HPDE6-E6E7 (cell line): ENCODE results near the gene WNT11.
"Not testable (repeated sequence)": the region's sequence is repeated elsewhere in the genome, so short reads cannot be mapped to it uniquely, and the experiment has no call there.

ENCODE experiments used
- DNase-seq: peaks from one replicate; pipeline ENCODE4 v3.0.0; 2011; ENCODE audit warnings: missing footprints; ENCODE audit errors: extremely low spot score

Gene WNT11

GRCh38 chr11:76203131-76203925 lies 3.0 kb downstream of the WNT11 start:
- no peak for DNase-seq

- DNase-seq: no peak
Observed at GRCh38 chr11:76201672-76202412, 4.5 kb downstream of the WNT11 start.

- DNase-seq: no peak
Observed at GRCh38 chr11:76201056-76201455, 5.2 kb downstream of the WNT11 start.

GRCh38 chr11:76200006-76200940 lies 6.0 kb downstream of the WNT11 start:
- DNase-seq: no peak

- not testable (repeated sequence) for DNase-seq
Observed at GRCh38 chr11:76198691-76199090, 7.6 kb downstream of the WNT11 start.

GRCh38 chr11:76197941-76198640 lies 8.2 kb downstream of the WNT11 start:
- DNase-seq: no peak

- no peak for DNase-seq
Observed at GRCh38 chr11:76197332-76197731, 9.0 kb downstream of the WNT11 start.

GRCh38 chr11:76196849-76197248 lies 9.5 kb downstream of the WNT11 start:
- no peak for DNase-seq

- DNase-seq: no peak
Observed at GRCh38 chr11:76194872-76195668, 11.2 kb downstream of the WNT11 start.

- DNase-seq: no peak
Observed at GRCh38 chr11:76193219-76193618, 13.1 kb downstream of the WNT11 start.

GRCh38 chr11:76190376-76190775 lies 15.9 kb downstream of the WNT11 start:
- no peak for DNase-seq

- DNase-seq: no peak
Observed at GRCh38 chr11:76189682-76190081, 16.6 kb downstream of the WNT11 start.

- no peak for DNase-seq
Observed at GRCh38 chr11:76188873-76189272, 17.4 kb downstream of the WNT11 start.

GRCh38 chr11:76186776-76187279 lies 19.5 kb downstream of the WNT11 start:
- DNase-seq: no peak

GRCh38 chr11:76185931-76186401 lies 20.3 kb downstream of the WNT11 start:
- DNase-seq: no peak

- no peak for DNase-seq
Observed at GRCh38 chr11:76185511-76185910, 20.8 kb downstream of the WNT11 start.

- no peak for DNase-seq
Observed at GRCh38 chr11:76184551-76184993, 21.7 kb downstream of the WNT11 start.

GRCh38 chr11:76181371-76181770 lies 24.9 kb downstream of the WNT11 start:
- DNase-seq: no peak

GRCh38 chr11:76179147-76179546 lies 27.2 kb downstream of the WNT11 start:
- no peak for DNase-seq

GRCh38 chr11:76177250-76177686 lies 29.0 kb downstream of the WNT11 start:
- no peak for DNase-seq
